Stimulated activated CD4-positive, alpha-beta T cell treated with anti-CD3 and anti-CD28 coated beads, TNF-alpha, amount 100 ng/mL, for 1 hour (primary cell): ENCODE measurements around the gene SAMD7.

Experiments
- DNase-seq, 3 donors: peaks; one replicate each; pipeline ENCODE4 v3.0.0-alpha.2; 2020; ENCODE audit warnings: low read depth in 3 of 3, low spot score in 1 of 3

Gene SAMD7

GRCh38 chr3:169965562-169966427, 54.4 kb downstream of the SAMD7 start:
- DNase-seq, result no peak

GRCh38 chr3:169966428-169966950, 55.1 kb downstream of the SAMD7 start, which contains the start of gene SEC62:
TSS of gene SEC62 (plus strand) at chr3:169966807. CDS start at chr3:169966823, 16 bp downstream.
- peak; percentile 86 to 97 (median 92) for DNase-seq

- peak in 1 of 3 donors; percentile 6 for DNase-seq
Observed at GRCh38 chr3:169966951-169967915, 55.9 kb downstream of the SAMD7 start.

GRCh38 chr3:169968224-169968885, 57.0 kb downstream of the SAMD7 start:
- no peak for DNase-seq

GRCh38 chr3:169969174-169970095, 58.1 kb downstream of the SAMD7 start:
- DNase-seq, result no peak

- DNase-seq, result no peak
Observed at GRCh38 chr3:169970847-169971246, 59.5 kb downstream of the SAMD7 start.

GRCh38 chr3:169971522-169971921, 60.1 kb downstream of the SAMD7 start:
- no peak for DNase-seq

GRCh38 chr3:169980055-169980454, 68.7 kb downstream of the SAMD7 start:
- no peak for DNase-seq

GRCh38 chr3:169984292-169984691, 72.9 kb downstream of the SAMD7 start:
- no peak for DNase-seq
